Right cardiac atrium (tissue), 5 donors: ENCODE data around the gene PPA1. TPM values are rescaled to one million over a fixed set of nuclear protein-coding genes. Genes with fewer than 3 reads are reported as not detected.

Experiments
- ATAC-seq, 2 donors: fragments of 200-7000 bp; cut with Tn5 transposase; one replicate each; pipeline versions ENCODE4 v1.8.0 to v1.9.1; 2020; ENCODE audit warnings: moderate library complexity in 2 of 2, mild to moderate bottlenecking in 1 of 2
- DNase-seq, 3 donors: peaks; one replicate each; pipeline ENCODE4 v3.0.0-alpha.2; 2020
- H3K27ac ChIP-seq: one replicate; pipeline ENCODE4 v1.5.1; 2013; ENCODE audit warnings: mild to moderate bottlenecking, low read length, control low read depth, moderate library complexity
- H3K27me3 ChIP-seq: one replicate; pipeline ENCODE4 v1.6.1; 2013; ENCODE audit not compliant: control insufficient read depth, insufficient read depth
- H3K4me1 ChIP-seq: one replicate; pipeline ENCODE4 v1.6.1; 2013; ENCODE audit warnings: low read length; ENCODE audit not compliant: control insufficient read depth, insufficient read depth
- H3K4me3 ChIP-seq: one replicate; pipeline ENCODE4 v1.5.1; 2013; ENCODE audit warnings: low read length, control low read depth
- H3K9me3 ChIP-seq: one replicate; pipeline ENCODE4 v1.6.1; 2013; ENCODE audit warnings: low read length; ENCODE audit not compliant: control insufficient read depth
- WGBS: extraction: QIAGEN DNeasy Blood & Tissue Kit; methylation state at CpG from one replicate; pipeline ENCODE4 v1.1.7; 2013; 5-methylcytosine and 5-hydroxymethylcytosine counted together
- intact Hi-C, 4 donors: fragments of 100-400 bp; cut with DNase I; formaldehyde crosslinking; loops; one replicate each; pipeline versions ENCODE4 v1.11.0 to v1.14.0; 2022 to 2023
- long read RNA-seq, 4 donors: library from polyadenylated mRNA; unstranded; transcript quantifications; one replicate each; pipeline ENCODE4 v2.0.0, GENCODE V29; 2020 to 2021
- polyA plus RNA-seq: library from polyadenylated mRNA; stranded (reverse); fragments of 200-250 nt; gene quantifications from one replicate; pipeline ENCODE4 v1.2.3, GENCODE V29; 2013
- total RNA-seq, 4 donors: library from RNA; stranded (reverse); fragmentation: NEBNext Ultra II Directional; extraction: Animal tissue kit (Norgen Biotek cat#: 25700); gene quantifications; one replicate each; pipeline ENCODE4 v1.2.1, GENCODE V29; 2021
- donor health status: healthy with polysubstance abuse.
- donor health status: DM: no; HTN: yes; CAD: no.
- donor health status: DM: no; HTN: no; CAD: no.
- donor health status: DM: no; HTN: yes; CAD: no; lungs with severe emphysema.
- donor health status: DM: yes; HTN: yes; CAD: no.

PPA1 gene
- 10 to 100 TPM; 40.7 to 75.1 (median 68.6) TPM for total RNA-seq
- 99.2 TPM for polyA plus RNA-seq
- long read RNA-seq, donor 1, transcript PPA1-202 (11 exons, 1,295 nt) = major isoform, 84 of 87 reads
- long read RNA-seq, donor 1, partial matches to known transcripts = 0 of 87 reads
- long read RNA-seq, donor 1, other reads (novel, unspliced or antisense) = 3 of 87 reads
- long read RNA-seq, donor 2, transcript PPA1-202 (11 exons, 1,295 nt) = major isoform, 49 of 50 reads
- long read RNA-seq, donor 2, partial matches to known transcripts = 1 of 50 reads
- long read RNA-seq, donor 2, other reads (novel, unspliced or antisense) = 0 of 50 reads
- long read RNA-seq, donor 3, transcript PPA1-202 (11 exons, 1,295 nt) = major isoform, 182 of 191 reads
- long read RNA-seq, donor 3, partial matches to known transcripts = 1 of 191 reads
- long read RNA-seq, donor 3, other reads (novel, unspliced or antisense) = 8 of 191 reads
- long read RNA-seq, donor 4, transcript PPA1-202 (11 exons, 1,295 nt) = major isoform, 25 of 25 reads
- long read RNA-seq, donor 4, partial matches to known transcripts = 0 of 25 reads
- long read RNA-seq, donor 4, other reads (novel, unspliced or antisense) = 0 of 25 reads

- H3K27ac ChIP-seq = peak within 1 kb of the TSS; percentile 76
- intact Hi-C loops = no loop called here
- no peaks in the 10 kb centered on the region for H3K4me1 ChIP-seq
- ATAC-seq (peak; percentile 99), DNase-seq (peak; percentile 99 to 100 (median 100))
- no peaks in the 10 kb centered on the region for H3K27me3 ChIP-seq
- WGBS = under 1% methylated on average over 74 of the region's 74 CpGs
- H3K9me3 ChIP-seq = no peaks in the 10 kb centered on the region
- H3K4me3 ChIP-seq = peak within 1 kb of the TSS; percentile 87
Measured at GRCh38 chr10:70233109-70233938, at the start of gene PPA1. Gene PPA1, minus strand, starts transcription at chr10:70233429. Its CDS starts 102 bp downstream, at chr10:70233327.

- peaks cover 2% of the 10 kb centered on the region for H3K4me1 ChIP-seq
- no peaks in the 10 kb centered on the region for H3K9me3 ChIP-seq
- intact Hi-C loops = no loop called here
- H3K27me3 ChIP-seq = no peaks in the 10 kb centered on the region
- no peak overlapping the region for H3K4me3 ChIP-seq
- no peak for ATAC-seq
- DNase-seq = no peak
- H3K27ac ChIP-seq = no peak overlapping the region
- 81% methylated on average over 1 of the region's 1 CpG for WGBS
Measured at GRCh38 chr10:70281609-70282008, 48.4 kb upstream of the PPA1 start.

GRCh38 chr10:70280099-70280498, 46.9 kb upstream of the PPA1 start:
- no peak overlapping the region for H3K4me3 ChIP-seq
- no peak for ATAC-seq
- no peaks in the 10 kb centered on the region for H3K27me3 ChIP-seq
- WGBS = 79% methylated on average over 6 of the region's 6 CpGs
- no peaks in the 10 kb centered on the region for H3K9me3 ChIP-seq
- peaks cover 2% of the 10 kb centered on the region for H3K4me1 ChIP-seq
- no peak overlapping the region for H3K27ac ChIP-seq
- no peak for DNase-seq
- intact Hi-C loops = no loop called here

GRCh38 chr10:70277396-70278030, 44.3 kb upstream of the PPA1 start:
- no peaks in the 10 kb centered on the region for H3K4me1 ChIP-seq
- no peaks in the 10 kb centered on the region for H3K27me3 ChIP-seq
- intact Hi-C loops = loop anchor here in 1 of 4 donors (10.0 kb wide), 1 partner anchor 87 kb away; no protein-coding TSS in a partner anchor
- DNase-seq (no peak), ATAC-seq (no peak)
- 82% methylated on average over 3 of the region's 3 CpGs for WGBS
- no peak overlapping the region for H3K27ac ChIP-seq
- no peak overlapping the region for H3K4me3 ChIP-seq
- H3K9me3 ChIP-seq = no peaks in the 10 kb centered on the region

GRCh38 chr10:70274643-70275042, 41.4 kb upstream of the PPA1 start:
- DNase-seq (peak in 2 of 3 donors; percentile 32 to 66), ATAC-seq (peak; percentile 50 to 65)
- no peaks in the 10 kb centered on the region for H3K4me1 ChIP-seq
- H3K4me3 ChIP-seq = no peak overlapping the region
- no peaks in the 10 kb centered on the region for H3K27me3 ChIP-seq
- H3K9me3 ChIP-seq = no peaks in the 10 kb centered on the region
- intact Hi-C loops = loop anchor here in 1 of 4 donors (10.0 kb wide), 1 partner anchor 90 kb away; no protein-coding TSS in a partner anchor
- no peak overlapping the region for H3K27ac ChIP-seq
- WGBS = 57% methylated on average over 2 of the region's 2 CpGs

- Histone ChIP-seq H3K9me3 (no peaks in the 10 kb centered on the region), H3K27ac (no peak overlapping the region), H3K4me3 (no peak overlapping the region), H3K27me3 (no peaks in the 10 kb centered on the region), H3K4me1 (no peaks in the 10 kb centered on the region)
- intact Hi-C loops = loop anchor here in 1 of 4 donors (10.0 kb wide), 1 partner anchor 92 kb away; no protein-coding TSS in a partner anchor
- ATAC-seq (peak in 1 of 2 donors; percentile 49), DNase-seq (no peak)
- WGBS = 17% methylated on average over 4 of the region's 4 CpGs
Measured at GRCh38 chr10:70272925-70273316, 39.7 kb upstream of the PPA1 start.

GRCh38 chr10:70271996-70272924, 39.0 kb upstream of the PPA1 start:
- peak; percentile 64 to 82 (median 71) for DNase-seq
- H3K9me3 ChIP-seq = no peaks in the 10 kb centered on the region
- WGBS = 73% methylated on average over 17 of the region's 17 CpGs
- H3K27ac ChIP-seq = no peak overlapping the region
- H3K4me3 ChIP-seq = no peak overlapping the region
- intact Hi-C loops = loop anchor here in 1 of 4 donors (10.0 kb wide), 1 partner anchor 93 kb away; no protein-coding TSS in a partner anchor
- H3K4me1 ChIP-seq = no peaks in the 10 kb centered on the region
- H3K27me3 ChIP-seq = no peaks in the 10 kb centered on the region
- peak; percentile 78 to 93 for ATAC-seq

- H3K27ac ChIP-seq = no peak overlapping the region
- H3K9me3 ChIP-seq = no peaks in the 10 kb centered on the region
- 81% methylated on average over 2 of the region's 2 CpGs for WGBS
- H3K27me3 ChIP-seq = no peaks in the 10 kb centered on the region
- no peak for ATAC-seq
- no peaks in the 10 kb centered on the region for H3K4me1 ChIP-seq
- no peak overlapping the region for H3K4me3 ChIP-seq
- intact Hi-C loops = loop anchor here in 1 of 4 donors (10.0 kb wide), 1 partner anchor 94 kb away; no protein-coding TSS in a partner anchor
- no peak for DNase-seq
Measured at GRCh38 chr10:70270952-70271351, 37.7 kb upstream of the PPA1 start.

GRCh38 chr10:70269741-70270140, 36.5 kb upstream of the PPA1 start:
- Histone ChIP-seq H3K27me3 (no peaks in the 10 kb centered on the region), H3K4me3 (no peak overlapping the region), H3K4me1 (no peaks in the 10 kb centered on the region), H3K9me3 (no peaks in the 10 kb centered on the region), H3K27ac (no peak overlapping the region)
- DNase-seq (no peak), ATAC-seq (no peak)
- WGBS = 97% methylated on average over 3 of the region's 3 CpGs
- intact Hi-C loops = loop anchor here in 1 of 4 donors (10.0 kb wide), 1 partner anchor 95 kb away; no protein-coding TSS in a partner anchor
